Mucosa of descending colon (tissue), 3 donors: ENCODE measurements around the gene CD22. TPM values are rescaled to one million over a fixed set of nuclear protein-coding genes. Genes with fewer than 3 reads are reported as not detected.

Source experiments
- ATAC-seq: fragments of 200-7000 bp; cut with Tn5 transposase; one replicate; pipeline ENCODE4 v1.9.1; 2020; ENCODE audit warnings: mild to moderate bottlenecking, moderate library complexity
- DNase-seq, 3 donors: peaks; one replicate each; pipeline ENCODE4 v3.0.0-alpha.2; 2020
- H3K36me3 ChIP-seq: fragments of 200-600 bp; one replicate; pipeline ENCODE4 v1.8.0; 2021; ENCODE audit warnings: low read depth, mild to moderate bottlenecking
- H3K4me1 ChIP-seq: fragments of 200-600 bp; one replicate; pipeline ENCODE4 v1.8.0; 2021; ENCODE audit warnings: low read depth, mild to moderate bottlenecking
- H3K4me3 ChIP-seq: fragments of 200-600 bp; one replicate; pipeline ENCODE4 v1.8.0; 2021; ENCODE audit warnings: mild to moderate bottlenecking
- H3K9me3 ChIP-seq: fragments of 200-600 bp; one replicate; pipeline ENCODE4 v1.8.0; 2021; ENCODE audit warnings: mild to moderate bottlenecking
- intact Hi-C, 2 donors: fragments of 100-400 bp; cut with DNase I in 1 of 2; cut with micrococcal nuclease in 1 of 2; formaldehyde crosslinking; loops; one replicate each; pipeline versions ENCODE4 v1.11.0 to v1.11.1; 2022; cut with DNase I, micrococcal nuclease
- microRNA-seq: library from miRNA; unstranded; fragments of <30 nt; microRNA quantifications from one replicate; pipeline ENCODE4, GENCODE V29; 2019
- total RNA-seq, 3 donors: library from RNA; stranded (reverse); fragmentation: NEBNext Ultra II Directional in 2 of 3; extraction: Animal tissue kit (Norgen Biotek cat#: 25700) in 2 of 3; gene quantifications; one replicate each; pipeline versions ENCODE4 v1.2.1 to v1.2.4, GENCODE V29; 2021 to 2023
- TF ChIP-seq, protein P1 (sequence below): fragments of 200-600 bp; IDR thresholded peaks from one replicate; pipeline ENCODE4 v1.8.0; 2022; ENCODE audit warnings: antibody characterized with exemption, mild to moderate bottlenecking
- donor health status: DM: no; HTN: no; CAD: no; lungs with moderate emphysema.
- donor health status: DM: no; HTN: no; CAD: no.
- donor health status: DM: no; HTN: yes; CAD: no.

Gene CD22
- total RNA-seq, 3 donors from 2014 or later, result 2.2 to 5.7 (median 4.1) TPM

DNA sequence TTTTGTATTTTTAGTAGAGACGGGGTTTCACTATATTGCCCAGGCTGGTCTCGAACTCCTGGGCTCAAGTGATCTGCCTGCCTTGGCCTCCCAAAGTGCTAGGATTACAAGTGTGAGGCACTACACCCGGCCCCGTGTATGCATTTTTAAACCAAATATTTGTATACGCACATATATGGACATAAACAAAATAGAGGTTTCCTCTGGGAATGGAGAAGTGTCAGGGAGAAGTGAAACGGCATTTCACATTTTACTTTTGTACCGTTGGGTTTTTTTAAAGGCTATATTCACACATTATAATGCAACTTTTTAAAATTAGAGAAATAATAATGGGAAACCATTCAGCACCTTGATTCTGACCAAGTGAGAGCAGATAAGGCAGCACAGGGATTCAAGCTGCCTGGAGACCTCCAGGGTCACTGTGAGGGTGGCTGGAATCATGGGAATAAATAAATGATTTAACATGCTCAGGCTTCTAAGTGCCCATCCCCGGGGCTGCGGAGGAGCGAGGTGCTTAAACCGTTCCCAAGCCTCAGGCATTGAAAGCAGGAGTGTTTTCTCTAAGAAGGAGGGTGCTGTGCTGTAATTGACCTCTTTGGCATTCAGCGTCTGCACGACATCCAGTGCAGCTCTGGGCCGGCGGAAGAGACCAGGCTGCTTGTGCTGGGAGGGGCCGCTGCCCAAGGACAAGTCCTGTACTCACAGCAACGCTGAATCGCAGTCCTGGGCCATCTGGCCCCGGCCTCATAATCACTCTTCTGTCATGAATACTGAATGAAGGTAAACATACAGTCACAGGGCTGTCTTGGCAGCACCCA is 66.6 kb downstream of the CD22 start:
- Histone ChIP-seq H3K36me3 (no peaks in the 10 kb centered on the region), H3K4me1 (no peaks in the 10 kb centered on the region), H3K4me3 (no peak overlapping the region), H3K9me3 (no peaks in the 10 kb centered on the region)
- intact Hi-C loops, result no loop called here
- ATAC-seq (peak; percentile 73), DNase-seq (peak in 2 of 3 donors; percentile 38 to 51)
- TF ChIP-seq, protein P1, sequence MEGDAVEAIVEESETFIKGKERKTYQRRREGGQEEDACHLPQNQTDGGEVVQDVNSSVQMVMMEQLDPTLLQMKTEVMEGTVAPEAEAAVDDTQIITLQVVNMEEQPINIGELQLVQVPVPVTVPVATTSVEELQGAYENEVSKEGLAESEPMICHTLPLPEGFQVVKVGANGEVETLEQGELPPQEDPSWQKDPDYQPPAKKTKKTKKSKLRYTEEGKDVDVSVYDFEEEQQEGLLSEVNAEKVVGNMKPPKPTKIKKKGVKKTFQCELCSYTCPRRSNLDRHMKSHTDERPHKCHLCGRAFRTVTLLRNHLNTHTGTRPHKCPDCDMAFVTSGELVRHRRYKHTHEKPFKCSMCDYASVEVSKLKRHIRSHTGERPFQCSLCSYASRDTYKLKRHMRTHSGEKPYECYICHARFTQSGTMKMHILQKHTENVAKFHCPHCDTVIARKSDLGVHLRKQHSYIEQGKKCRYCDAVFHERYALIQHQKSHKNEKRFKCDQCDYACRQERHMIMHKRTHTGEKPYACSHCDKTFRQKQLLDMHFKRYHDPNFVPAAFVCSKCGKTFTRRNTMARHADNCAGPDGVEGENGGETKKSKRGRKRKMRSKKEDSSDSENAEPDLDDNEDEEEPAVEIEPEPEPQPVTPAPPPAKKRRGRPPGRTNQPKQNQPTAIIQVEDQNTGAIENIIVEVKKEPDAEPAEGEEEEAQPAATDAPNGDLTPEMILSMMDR, result no peak

GRCh38 chr19:35396240-35396885 is 67.4 kb downstream of the CD22 start:
- Histone ChIP-seq H3K4me1 (no peaks in the 10 kb centered on the region), H3K9me3 (no peaks in the 10 kb centered on the region), H3K4me3 (no peak overlapping the region), H3K36me3 (no peaks in the 10 kb centered on the region)
- ATAC-seq (no peak), DNase-seq (no peak)
- intact Hi-C loops, result no loop called here
- TF ChIP-seq, protein P1, result no peak

Small RNA genes lying within 50 kb of the gene (microRNA-seq; reads per million reads assigned to microRNA genes)
- not detected for gene MIR5196

Other genes starting within 250 kb of the CD22 start
- gene FXYD3, start 213.4 kb upstream of the CD22 start, total RNA-seq, result 1,000 to 10,000 TPM; 1,086 to 3,973 (median 3,185) TPM
- 10 to 100 TPM; 14.1 to 38.8 (median 31.1) TPM for gene LGI4, start 194.1 kb upstream of the CD22 start, total RNA-seq
- gene FXYD1, start 190.4 kb upstream of the CD22 start, total RNA-seq, result 10 to 100 TPM; 13.3 to 71.0 (median 15.4) TPM
- 1 to 10 TPM in 1 of 3 donors, not detected in 2; 1.5 TPM for gene FXYD7, start 185.9 kb upstream of the CD22 start, total RNA-seq
- gene FXYD5, start 174.5 kb upstream of the CD22 start, total RNA-seq, result 10 to 100 TPM in 2 of 3 donors, 1 to 10 TPM in 1; 9.1 to 20.8 (median 17.9) TPM
- gene FAM187B, start 100.4 kb upstream of the CD22 start, total RNA-seq, result not detected
- 100 to 1,000 TPM; 123 to 302 (median 289) TPM for gene LSR, start 80.2 kb upstream of the CD22 start, total RNA-seq
- 100 to 1,000 TPM in 2 of 3 donors, 10 to 100 TPM in 1; 94.5 to 131 (median 116) TPM for gene USF2, start 60.2 kb upstream of the CD22 start, total RNA-seq
- gene HAMP, start 46.7 kb upstream of the CD22 start, total RNA-seq, result not detected
- under 1 TPM in 1 of 3 donors, not detected in 2; 0.80 TPM for gene MAG, start 37.0 kb upstream of the CD22 start, total RNA-seq
- not detected for gene FFAR1, start 18.7 kb downstream of the CD22 start, total RNA-seq
- gene FFAR3, start 29.3 kb downstream of the CD22 start, total RNA-seq, result 1 to 10 TPM in 1 of 3 donors, not detected in 2; 1.5 TPM
- gene GPR42, start 41.9 kb downstream of the CD22 start, total RNA-seq, result under 1 TPM in 1 of 3 donors, not detected in 2; 0.32 TPM
- 1 to 10 TPM in 1 of 3 donors, under 1 TPM in 2; 0.32 to 1.4 (median 0.32) TPM for gene FFAR2, start 119.1 kb downstream of the CD22 start, total RNA-seq
- gene KRTDAP, start 161.3 kb downstream of the CD22 start, total RNA-seq, result not detected
- gene DMKN, start 184.5 kb downstream of the CD22 start, total RNA-seq, result 10 to 100 TPM in 2 of 3 donors, 1 to 10 TPM in 1; 8.2 to 14.3 (median 10.7) TPM
- not detected for gene SBSN, start 199.1 kb downstream of the CD22 start, total RNA-seq
- not detected for gene GAPDHS, start 204.3 kb downstream of the CD22 start, total RNA-seq
- gene TMEM147, start 216.4 kb downstream of the CD22 start, total RNA-seq, result 10 to 100 TPM; 54.4 to 62.8 (median 58.2) TPM
- gene ATP4A, start 234.5 kb downstream of the CD22 start, total RNA-seq, result not detected